Measurements from ENCODE around the gene GNPNAT1.
"Not testable (repeated sequence)": the region's sequence is repeated elsewhere in the genome, so short reads cannot be mapped to it uniquely, and the experiment has no call there.

The GNPNAT1 gene

DNA sequence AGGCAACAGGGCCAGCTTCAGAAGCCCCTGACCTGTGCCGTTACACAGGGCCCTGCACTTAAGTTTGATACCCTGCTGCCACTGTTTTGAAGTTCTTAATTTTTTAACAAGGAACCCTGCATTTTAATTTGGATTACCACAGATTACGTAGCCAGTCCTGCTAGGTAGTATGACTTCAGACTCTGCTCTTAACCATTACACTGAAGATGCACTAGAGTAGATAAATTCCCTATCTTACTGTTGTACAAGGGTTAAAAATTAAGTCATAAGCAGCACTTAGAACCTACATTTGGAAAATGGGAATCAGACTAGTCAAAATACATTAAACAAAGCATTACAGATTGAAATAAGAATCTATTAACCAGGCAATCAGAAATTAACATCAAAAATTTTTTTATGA, 2.3 kb downstream of the GNPNAT1 start:
- DNase-seq: no peak

DNA sequence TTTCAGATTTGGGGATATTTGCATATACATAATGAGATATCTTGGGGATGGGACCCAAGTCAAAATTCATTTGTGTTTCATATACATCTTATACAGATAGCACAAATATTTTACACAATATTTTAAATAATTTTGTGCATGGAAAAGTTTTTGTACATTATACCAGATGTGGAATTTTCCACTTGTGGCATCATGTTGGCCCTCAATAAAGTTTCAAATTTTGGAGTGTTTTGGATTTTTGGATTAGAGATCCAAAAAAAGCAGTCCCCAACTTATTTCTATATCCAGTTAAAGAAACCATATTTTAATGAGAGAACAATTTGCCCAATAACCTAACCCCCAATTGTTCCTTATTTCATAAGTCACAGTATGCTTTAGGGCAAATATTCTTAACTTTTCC, 4.5 kb downstream of the GNPNAT1 start:
- DNase-seq: no peak

DNA sequence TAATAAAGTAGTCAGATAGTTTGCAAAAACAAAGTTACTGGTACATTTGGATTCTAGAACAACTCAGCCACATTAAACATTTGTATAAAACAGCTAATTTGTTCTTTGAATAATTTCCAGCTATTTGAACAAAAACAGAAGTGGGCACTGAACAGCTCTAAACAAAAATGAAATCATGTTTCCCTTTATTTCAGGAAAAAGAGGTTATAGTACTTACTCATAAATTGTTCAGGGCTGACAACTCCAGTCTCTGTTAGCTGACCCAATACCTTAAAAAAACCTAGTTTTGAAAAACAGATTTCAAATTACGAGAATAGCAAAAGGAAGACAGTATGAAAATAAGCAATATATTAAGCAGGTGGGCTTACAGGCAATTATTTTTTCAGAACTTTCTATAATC, 8.2 kb downstream of the GNPNAT1 start:
- no peak for DNase-seq

DNA sequence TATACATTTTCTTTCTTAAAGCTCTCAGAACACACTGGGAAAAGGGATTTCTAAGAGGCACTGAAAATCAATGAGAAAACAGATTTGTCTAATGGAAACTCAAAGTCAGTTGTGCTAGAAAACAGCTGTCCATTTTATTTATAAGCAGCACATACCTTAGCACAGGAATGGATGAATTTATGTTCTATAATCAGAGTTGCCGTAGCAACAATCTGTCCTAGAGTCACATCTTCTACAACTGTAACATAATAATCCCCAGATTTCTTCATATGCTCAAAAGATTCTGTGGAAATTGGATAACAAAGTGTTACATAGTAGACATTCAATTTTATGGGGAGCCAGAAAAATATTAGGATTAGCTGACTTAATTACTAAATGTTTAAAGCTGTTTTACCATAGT, 9.8 kb downstream of the GNPNAT1 start:
- no peak for DNase-seq

DNA sequence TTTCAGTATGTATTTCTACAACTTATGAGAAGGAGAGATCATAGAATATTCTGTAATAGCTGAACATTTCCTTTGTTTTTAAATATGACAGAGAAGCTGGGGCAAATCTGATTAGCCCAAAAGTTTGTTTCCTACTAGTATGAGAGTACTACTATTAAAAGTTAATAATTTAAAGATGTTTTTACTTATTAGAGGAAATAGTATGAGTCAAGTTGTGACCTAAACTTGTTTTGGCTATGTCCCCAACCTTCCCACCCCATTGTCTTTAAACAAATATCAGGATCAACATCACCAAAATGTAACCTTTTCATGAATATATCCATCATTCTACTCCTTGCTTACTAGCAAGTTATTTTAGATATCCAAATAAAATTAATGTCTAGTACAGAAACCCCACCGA, 10.5 kb downstream of the GNPNAT1 start:
- no peak for DNase-seq

DNA sequence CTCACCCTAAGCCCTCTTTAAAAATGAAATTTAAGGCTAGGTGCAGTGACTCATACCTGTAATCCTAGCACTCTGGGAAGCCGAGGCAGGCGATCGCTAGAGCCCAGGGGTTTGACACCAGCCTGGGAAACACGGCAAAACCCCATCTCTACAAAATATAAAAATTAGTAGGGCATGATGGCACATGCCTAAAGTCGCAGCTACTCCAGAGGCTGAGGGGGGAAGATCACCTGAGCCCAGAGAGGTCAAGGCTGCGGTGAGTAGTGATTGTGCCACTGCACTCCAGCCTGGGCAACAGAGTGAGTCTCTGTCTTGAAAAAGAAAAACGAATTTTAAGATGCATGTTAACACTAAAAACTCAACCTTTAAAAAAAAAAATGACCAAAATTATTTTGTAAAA, 12.7 kb downstream of the GNPNAT1 start:
- no peak for DNase-seq

DNA sequence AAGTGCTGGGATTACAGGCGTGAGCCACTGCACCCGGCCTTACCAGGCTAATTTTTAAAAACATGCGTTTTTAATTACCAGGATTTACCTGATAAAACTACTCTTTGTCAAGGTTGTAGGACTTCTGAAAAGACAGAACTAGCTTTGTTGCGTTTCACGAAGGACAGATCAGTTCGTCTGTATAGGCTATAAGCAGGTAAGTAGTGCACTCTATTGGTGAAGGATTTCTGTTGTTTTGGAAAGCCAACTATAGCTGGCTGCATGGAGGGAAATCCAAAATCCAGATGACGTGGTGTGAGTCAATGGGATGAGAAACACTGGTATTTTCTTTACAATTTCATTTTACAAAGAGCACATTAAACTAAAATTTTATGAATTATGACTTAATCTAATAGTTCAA, 14.6 kb downstream of the GNPNAT1 start:
- DNase-seq: no peak

DNA sequence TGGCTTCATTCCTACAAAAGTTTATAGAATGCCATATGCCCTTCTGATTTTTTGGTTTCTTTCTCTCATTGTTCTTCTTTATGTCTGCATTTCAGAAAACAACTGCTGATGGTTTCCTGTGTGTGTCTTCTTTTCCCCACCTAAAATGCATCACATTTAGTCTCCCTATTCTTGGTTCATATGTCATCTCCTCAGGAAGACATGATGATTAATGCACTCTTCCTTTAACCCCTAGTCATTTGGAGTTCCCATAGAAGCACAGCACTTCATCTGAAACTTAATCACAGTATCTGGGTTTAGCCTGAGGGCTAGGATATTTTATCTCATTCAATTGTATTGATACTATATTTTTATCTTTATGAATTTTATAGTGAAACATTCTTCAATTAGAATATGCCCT, 21.5 kb downstream of the GNPNAT1 start:
- DNase-seq: no peak

DNA sequence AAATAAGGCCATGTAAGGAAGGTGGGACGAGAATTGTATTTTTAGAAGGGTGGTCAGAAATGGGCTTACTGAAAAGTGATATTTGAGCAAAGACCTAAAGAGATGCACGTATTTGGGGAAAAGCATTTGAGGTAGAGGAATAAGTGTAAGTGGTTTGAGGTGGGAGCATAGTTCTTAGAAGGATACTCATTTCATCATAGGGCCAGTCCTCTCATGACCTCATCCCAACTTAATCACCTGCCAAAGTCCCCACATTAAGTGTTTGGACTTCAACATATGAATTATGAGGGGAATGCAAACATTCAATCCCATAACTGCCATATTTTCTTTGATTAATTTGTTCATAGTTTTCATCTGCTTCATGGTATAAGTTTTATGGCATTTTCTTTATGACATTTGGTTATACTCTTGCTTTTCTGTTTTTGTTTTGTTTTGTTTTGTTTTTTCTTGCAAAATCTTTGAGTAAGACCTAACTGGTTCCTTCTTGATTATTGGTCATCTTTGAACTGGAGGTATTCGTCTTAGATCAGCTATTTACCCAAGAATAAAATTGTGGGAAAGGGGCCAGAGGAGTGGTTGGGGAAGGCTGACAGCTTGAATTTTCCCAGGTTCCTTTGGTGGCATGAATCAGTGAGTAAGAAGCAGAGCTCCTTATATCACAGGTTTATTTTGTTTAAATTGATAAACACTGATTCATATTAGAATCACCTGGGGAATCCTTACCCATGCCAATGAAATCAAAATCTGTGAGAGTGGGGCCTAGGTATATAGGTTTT, 24.2 kb downstream of the GNPNAT1 start:
- no peak for DNase-seq

DNA sequence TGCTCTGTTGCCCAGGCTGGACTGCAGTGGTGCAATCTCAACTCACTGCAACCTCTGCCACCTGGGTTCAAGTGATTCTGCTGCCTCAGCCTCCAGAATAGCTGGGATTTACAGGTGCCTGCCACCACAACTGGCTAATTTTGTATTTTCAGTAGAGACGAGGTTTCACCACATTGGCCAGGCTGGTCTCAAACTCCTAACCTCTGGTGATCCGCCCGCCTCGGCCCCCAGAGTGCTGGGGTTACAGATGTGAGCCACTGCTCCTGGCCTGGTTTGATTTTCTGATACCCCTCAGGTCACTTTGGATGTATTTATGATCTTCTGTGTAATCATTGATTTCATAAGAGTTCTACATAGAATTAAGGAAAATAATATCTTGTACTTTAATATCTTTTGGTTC, 28.5 kb downstream of the GNPNAT1 start:
- DNase-seq: not testable (repeated sequence)

DNA sequence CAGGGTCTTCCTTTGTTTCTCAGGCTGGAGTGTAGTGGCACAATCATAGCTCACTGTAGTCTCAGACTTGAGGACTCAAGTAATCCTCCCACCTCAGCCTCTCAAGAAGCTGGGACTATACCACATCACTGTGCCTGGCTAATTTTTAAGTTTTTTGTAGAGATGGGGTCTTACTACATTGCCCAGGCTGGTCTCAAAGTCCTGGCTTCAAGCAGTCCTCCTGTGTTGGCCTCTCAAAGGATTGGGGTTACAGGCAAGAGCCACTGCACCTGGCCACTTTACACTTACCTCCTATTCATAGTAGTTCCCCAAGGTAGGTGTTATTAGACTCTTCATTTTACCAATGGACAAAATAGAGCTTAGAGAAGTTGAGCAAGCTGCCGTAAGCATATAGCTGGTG, 32.3 kb downstream of the GNPNAT1 start:
- no peak for DNase-seq

DNA sequence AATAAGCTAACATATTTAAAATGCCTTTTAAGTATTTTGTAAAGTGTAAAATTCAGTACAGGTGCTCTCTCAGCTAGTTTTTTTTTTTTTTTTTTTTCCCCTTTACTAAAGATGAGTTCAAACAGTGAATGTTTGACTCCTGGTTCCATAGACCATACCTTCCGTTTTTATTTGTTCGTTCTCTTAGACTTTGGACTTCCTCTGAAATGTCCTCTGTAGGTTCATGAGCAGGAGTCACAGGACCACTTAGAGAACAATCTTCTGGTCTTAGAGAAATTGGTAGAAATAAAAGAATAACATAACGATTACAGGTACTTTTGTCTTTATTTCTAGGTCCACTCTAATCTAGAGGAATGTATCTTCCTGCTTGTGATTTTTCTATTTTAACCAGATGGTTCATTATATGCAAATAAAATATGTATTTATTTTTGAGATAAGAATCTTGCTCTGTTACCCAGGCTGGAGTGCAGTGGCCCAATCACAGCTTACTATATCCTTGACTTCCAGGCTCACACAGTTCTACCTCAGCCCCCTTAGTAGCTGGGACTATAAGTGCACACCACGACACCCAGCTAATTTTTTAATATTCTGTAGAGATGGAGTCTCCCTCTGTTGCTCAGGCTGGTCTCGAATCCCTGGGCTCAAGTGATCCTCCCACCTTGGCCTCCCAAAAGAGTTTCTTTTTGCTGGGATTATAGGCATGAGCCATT, 35.6 kb downstream of the GNPNAT1 start:
- no peak for DNase-seq

DNA sequence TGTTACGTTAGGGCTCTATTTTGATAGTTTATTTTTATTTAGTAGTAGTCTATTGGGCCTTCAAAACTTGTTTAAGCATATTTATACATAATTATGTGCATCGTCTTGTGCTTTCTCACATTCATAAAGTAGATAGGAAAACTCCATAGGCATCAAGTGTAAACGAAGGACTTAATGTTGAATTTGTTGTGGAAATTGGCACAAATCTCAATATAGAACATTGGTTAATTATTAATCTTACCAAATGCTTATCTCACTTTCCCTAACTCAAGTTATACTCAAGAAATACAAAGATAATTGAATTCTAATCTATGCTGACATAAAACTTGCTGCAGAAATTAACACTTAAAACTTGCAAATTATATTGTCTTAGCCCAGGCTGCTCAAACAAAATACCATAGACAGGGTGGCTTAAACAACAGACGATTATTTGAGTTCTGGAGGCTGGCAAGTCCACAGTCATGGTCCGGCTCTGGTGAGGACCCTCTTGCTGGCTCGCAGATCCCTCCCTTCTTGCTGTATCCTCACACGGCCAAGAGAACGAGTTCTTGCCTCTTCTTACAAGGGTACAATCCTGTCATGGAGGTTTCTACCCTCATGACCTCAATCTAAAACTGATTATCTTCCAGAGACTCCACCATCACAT, 42.6 kb downstream of the GNPNAT1 start:
- no peak for DNase-seq

DNA sequence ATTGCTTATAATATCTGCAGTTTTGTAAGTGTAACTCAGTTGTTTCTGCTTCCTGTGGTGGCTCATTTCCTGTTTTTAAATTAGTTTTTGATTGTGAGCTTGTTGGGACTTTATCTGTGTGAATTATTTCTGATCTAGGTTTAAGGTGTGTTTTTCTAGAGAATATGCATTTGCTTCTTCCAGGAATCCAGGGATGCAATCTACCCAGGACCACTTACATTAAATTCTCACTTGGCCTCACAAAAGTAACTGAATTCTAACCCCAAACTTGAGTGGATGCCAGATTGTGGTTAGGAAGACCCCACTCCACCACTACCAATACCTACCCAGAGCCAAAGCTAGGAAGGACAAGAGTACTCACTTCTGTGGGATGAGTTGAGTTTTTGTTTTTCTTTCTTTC, 49.5 kb downstream of the GNPNAT1 start:
- no peak for DNase-seq

DNA sequence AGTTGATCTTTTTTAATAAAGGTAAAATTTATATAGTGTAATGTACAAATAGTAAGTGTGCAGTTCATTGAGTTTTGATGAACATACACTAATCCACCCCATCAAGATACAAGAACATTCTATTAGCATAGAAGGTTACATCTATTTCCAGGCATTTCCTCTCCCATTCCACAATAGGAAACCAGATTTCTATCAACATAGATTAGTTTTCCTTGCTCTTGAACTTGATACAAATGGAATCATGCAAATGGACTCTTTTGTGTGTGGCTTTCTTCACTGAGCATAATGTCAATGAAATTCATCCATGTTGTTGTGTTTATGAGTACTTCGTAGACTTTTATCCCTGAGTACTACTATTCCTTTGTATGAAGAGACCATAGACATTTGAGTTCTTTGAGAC, 50.7 kb downstream of the GNPNAT1 start:
- no peak for DNase-seq

DNA sequence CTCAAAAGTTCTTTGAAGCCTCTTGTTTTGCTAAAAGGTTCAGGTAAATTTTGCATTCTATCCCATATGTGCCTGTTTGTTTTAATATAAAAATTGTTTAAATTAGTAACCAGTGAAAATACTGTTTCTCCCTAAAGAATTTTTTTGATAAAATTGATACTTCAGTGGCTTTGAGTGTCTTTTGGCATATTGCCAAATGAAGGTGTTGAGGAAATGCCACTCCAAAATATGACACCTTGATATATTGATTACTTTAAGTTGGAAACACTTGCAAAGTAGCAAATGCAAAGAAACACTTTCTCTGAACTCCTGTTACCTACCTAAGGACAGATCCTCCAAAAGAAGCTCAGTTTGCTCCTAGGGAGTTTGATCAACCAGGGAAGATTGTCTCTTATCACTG, 53.0 kb downstream of the GNPNAT1 start:
- DNase-seq: no peak

DNA sequence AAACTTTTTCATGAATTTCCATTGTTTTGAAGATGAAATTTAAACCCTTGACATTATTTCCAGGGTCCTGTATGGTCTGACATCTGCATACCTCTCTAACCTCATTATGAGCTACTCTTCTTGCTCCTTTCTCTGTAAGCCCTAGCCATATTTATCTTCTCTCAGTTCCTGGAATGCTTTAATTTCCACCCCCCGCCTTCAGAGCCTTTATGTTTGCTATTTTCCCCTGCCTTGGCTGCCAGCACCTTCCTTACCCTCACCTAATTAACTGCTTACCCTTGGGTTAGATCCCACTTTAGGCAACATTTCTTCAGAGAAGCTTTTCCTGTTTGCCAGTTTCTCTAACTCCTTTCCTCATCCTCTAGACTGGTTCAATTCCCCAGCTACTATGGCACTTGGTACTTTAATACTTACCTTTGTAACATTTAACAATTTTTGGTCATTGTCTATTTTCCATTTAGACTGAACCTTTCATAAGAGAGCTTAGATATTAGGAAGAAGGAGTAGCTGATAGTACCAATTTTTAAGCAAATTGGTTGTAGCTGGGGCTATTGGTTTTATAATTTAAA, 55.4 kb downstream of the GNPNAT1 start:
- DNase-seq: no peak

DNA sequence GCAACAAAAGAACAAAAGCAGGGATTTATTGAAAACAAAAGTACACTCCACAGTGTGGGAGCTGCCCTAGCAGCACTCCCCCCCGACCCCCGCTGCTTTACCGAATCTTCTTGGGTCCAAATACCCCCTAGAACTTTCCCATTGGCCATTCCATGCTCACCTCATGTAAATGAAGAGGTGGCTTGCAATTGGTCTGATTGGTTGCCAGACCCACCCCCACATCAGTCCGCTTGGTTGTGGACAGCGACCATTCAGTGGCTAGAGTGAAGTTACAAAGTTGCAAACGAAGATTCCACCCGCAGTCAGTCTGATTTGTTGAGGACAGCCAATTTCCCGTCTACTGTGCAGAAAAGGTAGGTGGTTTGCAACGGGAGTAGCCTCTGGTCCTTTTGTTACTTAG, 57.6 kb downstream of the GNPNAT1 start:
- no peak for DNase-seq

DNA sequence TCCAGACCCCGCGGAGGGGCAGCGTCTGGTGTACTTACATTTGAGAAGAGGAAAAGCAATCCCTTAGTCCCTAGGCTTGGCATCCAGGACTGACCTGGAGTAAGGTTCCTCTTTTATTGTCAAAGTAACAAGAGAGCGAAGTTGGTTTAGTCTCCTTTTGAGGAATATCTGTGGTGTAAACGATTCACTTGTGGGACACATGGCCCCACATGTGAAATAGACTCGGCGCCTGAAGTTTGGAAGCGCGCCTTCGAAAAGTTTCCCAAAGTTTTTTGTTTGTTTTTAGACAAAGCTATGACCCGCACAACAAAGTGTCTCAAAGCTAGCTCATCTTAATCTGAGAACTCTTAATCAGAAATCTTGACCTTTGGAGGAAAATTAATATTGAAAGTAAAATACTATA, 60.7 kb downstream of the GNPNAT1 start:
- DNase-seq: no peak

DNA sequence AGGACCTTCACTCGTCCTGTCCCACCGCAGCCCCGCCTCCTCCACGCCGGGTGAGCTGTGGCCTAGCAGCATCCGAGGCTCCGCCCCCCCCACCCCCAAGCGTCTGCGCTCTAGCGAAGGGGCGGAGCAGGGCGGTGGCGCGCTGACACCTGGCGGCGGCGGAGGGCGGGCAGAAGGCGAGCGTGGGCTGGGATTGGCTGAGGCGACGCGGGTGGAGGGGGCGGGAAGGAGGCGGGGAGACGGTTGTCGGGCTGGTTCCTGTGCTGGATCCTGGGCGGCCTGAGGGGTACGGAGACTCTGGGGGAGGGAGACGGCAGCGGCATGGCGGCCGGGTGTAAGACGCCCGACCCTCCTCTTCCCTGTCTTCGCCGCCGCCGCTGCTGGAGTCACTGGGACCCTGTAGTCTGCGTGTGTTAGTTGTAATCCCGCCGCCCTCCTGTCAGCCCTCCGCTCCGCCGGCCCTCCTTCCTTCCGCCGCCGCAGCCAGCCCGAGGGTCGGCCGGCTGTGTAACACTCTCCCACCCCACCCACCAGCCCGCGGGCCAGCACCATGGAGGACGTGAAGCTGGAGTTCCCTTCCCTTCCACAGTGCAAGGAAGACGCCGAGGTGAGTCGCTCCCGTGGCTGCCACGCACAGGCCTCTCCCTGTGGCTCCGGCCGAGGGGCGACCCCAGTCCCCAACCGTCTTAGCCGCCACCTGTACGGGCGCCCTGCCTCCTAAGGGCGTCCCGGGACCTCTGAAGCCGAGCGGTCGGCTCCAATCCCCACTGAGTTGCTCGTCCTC, 61.3 kb downstream of the GNPNAT1 start, which contains the start of gene STYX:
TSS of gene STYX (plus strand) at position 242 of the 784 bp plus-strand sequence. CDS start at position 551, 309 bp downstream.
- peak; percentile 99 for DNase-seq

DNA sequence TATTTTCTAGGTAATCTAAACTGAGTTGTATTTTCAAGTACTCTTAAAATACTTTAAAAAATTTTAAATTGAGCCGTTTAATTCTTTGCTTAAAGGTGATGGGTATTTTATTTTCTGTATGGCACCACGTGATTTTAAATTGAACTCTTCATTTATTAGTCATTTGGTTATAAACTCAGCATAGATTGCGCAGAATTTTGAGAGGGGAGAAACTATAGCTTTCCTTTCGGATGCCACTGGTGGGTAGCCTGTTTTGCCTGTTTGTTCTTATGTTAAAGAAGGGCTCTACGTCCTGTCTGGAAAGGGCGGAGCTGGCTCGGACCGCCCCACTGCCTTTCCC, 61.9 kb downstream of the GNPNAT1 start:
- DNase-seq: no peak

DNA sequence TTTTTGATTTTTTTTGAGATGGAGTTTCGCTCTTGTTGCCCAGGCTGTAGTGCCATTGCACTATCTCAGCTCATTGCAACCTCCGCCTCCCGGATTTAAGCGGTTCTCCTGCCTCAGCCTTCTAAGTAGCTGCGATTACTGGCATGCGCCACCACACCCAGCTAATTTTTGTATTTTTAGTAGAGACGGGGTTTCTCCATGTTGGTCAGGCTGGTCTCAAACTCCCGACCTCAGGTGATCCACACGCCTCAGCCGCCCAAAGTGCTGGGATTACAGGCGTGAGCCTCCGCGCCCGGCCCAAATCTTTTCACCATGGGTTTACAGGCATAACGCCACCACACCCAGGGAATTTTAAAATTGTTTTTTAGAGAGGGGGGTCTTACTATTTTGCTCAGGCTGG, 62.4 kb downstream of the GNPNAT1 start:
- DNase-seq: not testable (repeated sequence)

DNA sequence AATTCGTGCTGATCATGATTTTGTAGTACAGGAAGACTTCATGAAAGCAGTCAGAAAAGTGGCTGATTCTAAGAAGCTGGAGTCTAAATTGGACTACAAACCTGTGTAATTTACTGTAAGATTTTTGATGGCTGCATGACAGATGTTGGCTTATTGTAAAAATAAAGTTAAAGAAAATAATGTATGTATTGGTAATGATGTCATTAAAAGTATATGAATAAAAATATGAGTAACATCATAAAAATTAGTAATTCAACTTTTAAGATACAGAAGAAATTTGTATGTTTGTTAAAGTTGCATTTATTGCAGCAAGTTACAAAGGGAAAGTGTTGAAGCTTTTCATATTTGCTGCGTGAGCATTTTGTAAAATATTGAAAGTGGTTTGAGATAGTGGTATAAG, 63.9 kb downstream of the GNPNAT1 start:
- not testable (repeated sequence) for DNase-seq

All from activated T-cell treated with anti-CD3 and anti-CD28 coated beads, Interleukin-2, amount 50 U/mL, for 48 hours (primary cell).